ENCODE measurements around the gene RFK.
"Not testable (repeated sequence)": the region's sequence is repeated elsewhere in the genome, so short reads cannot be mapped to it uniquely, and the experiment has no call there.

Gene RFK

DNA sequence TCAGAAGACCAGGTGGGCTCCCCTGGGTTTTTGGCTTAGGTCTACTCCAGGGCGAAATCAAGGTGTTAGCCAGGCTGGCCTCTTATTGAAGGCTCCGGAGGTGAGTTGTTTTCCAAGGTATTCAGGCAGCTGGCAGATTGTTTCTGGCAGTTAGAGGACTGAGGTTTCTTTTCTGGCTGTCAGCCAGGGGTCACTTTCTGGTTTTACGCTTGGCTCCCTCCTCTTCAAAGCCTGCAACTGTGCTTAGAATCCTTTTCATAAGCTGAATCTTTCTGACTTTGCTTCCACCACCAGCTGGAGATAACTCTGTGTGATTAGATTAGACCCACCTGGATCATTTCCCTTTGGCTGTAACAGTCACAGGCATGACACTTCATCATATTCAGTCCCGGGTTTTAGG is 24.6 kb downstream of the RFK start:
- DNase-seq: no peak

GRCh38 chr9:76366275-76366674 is 28.0 kb downstream of the RFK start:
- DNase-seq: no peak

- no peak for DNase-seq
Observed at GRCh38 chr9:76365028-76365427, 29.2 kb downstream of the RFK start.

GRCh38 chr9:76363032-76363395 is 31.2 kb downstream of the RFK start:
- no peak for DNase-seq

GRCh38 chr9:76362332-76363031 is 31.7 kb downstream of the RFK start:
- not testable (repeated sequence) for DNase-seq

DNA sequence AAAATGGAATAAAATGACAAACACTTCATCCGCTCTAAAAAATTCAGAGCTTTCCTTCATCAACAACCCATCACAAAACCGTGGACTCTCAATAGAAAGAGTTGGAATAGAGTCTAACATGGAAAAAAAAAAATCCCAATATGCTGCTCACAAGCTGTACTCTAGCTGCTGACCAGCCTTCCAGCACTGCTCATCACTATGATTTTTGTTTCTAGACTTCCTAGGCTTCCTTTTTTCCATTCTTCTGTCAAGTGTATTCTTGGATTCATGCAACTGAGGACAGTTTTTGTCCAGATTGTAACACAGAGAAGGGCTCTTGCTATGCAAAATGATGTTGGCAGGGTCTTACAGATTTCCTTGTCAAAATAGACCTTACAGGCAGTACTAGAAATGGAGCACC is 34.5 kb downstream of the RFK start:
- DNase-seq: no peak

DNA sequence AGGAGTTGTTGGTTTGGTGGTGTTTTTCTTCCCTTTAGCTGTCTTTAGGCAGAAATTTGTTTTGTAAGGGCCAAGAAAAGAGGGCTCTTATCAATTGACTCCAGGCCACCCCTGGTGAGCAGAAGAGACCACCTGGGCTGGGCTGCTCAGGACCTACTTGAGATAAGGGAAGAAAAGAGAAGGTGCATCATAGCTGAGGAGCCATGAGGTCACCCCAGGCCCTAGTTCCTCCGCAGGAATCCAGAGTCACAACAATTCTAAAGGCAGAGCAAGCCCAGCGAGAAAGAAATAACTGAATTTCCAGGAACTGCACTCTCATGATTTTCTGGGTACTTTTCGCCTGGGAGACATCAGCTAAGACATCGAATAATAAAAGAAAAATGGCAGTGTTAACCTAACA is 34.9 kb downstream of the RFK start:
- DNase-seq: no peak

DNA sequence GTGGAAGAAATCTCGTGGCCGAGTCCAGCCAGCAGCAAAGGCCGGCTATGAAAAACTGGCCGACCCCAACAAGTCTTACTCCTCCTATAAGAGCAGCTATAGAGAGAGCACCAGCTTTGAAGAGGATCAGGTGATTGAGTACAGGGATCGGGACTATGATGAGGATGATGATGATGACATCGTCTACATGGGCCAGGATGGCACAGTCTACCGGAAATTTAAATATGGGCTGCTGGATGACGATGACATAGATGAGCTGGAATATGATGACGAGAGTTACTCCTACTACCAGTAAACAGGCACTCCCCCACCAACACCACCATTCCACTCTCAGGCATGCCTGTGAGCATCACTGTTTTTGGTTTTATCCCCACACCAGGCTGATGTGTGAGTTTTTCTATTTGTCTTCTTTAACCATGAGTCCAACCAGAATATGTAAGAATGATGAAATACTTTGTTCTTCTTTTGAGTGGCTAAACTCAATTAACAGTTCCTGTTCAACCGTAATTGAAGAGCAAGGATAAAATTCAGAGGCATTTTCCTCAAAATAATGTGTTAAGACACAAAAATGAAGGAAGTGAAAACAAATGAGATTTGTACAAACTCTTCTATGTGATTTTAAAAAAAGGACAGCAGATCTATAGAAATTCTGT is 35.5 kb downstream of the RFK start:
- DNase-seq: no peak

GRCh38 chr9:76357555-76357954 is 36.7 kb downstream of the RFK start:
- no peak for DNase-seq

DNA sequence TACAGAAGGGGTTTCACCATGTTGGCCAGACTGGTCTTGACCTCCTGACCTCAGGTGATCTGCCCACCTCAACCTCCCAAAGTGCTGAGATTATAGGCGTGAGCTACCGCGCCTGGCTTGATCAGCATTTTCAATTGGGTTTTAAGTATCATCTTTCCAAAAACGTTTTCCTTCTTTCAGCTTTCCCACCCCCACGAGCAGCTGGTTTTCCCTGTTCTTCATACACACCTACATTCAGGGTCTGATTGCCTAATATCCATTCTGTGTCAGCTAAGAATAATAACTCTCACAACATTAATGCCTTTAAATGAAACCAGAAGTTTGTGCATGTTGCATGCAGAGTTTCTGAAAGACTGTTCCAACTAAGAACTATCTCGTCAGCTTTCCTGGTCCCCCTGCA is 38.3 kb downstream of the RFK start:
- no peak for DNase-seq

- DNase-seq: no peak
Observed at GRCh38 chr9:76354221-76354620, 40.0 kb downstream of the RFK start.

DNA sequence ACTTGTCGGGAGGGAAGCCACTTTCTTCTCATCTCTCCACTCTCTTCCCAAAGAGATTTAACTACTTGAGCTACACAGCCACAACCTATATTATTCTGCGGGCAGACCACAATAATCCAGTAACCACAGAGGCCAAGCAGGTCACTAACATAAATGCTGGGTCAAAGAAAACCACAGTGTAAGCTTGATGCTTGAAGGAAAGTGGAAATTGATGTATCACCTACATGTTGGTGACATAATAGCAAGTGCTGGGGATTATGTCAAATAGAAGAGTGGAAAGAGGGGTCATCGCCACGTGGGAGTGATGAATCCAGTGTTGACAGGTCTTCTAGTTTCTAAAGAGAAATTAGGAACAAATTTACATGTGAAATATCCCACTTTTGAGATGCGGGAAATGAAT is 40.9 kb downstream of the RFK start:
- DNase-seq: no peak

DNA sequence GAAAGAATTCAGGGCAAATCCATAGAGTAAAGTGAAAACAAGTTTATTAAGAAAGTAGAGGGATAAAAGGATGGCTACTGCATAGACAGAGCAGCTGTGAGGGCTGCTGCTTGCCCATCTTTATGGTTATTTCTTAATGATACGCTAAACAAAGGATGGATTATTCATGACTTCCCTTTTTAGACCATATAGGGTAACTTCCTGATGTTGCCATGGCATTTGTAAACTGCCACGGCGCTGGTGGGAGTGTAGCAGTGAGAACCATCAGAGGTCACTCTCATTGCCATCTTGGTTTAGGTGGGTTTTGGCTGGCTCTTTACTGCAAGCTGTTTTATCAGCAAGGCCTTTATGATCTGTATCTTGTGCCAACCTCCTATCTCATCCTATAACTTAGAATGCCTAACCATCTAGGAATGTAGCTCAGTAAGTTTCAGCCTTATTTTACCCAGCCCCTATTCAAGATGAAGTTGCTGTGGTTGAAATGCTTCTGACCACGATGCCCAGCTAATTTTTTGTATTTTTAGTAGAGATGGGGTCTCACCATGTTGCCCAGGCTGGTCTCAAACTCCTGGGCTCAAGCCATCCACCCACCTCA is 42.1 kb downstream of the RFK start:
- DNase-seq: no peak

DNA sequence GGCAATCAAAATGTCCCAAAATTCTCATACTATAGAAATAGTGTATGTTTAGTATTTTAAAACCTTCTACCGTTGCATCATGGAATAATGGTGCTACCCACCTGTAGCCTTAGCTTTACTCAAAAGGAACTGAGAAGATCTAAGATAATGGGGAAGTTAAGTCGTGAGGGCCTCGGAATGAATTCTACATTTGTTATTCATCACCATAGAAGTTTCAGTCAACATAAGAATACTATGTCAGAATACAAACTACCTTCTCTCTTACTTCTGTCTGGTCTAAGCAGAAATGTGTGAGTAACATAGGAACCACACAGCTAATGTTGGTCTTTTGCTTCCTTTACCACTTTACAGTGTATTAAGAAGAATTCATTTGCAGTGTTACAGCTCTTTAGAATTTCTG is 43.2 kb downstream of the RFK start:
- DNase-seq: no peak

DNA sequence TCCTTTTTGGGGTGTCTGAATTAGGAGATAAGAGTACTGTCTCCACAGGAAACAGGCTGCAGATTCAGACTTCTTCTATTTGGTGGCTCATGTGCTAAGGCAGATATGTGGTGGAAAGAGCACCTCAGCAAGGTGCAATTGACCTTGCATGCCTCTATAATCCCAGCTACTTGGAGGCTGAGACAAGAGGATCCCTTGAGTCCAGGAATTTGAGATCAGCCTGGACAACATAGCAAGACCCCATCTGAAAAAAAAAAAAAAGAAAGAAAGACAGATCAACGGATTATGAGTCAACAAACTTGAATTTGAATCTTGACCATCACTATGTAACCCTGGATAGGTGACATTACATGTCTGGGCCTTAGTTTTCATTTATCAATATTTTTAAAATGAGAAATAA is 44.4 kb downstream of the RFK start:
- DNase-seq: no peak

- DNase-seq: no peak
Observed at GRCh38 chr9:76342858-76343257, 51.4 kb downstream of the RFK start.

- no peak for DNase-seq
Observed at GRCh38 chr9:76342201-76342600, 52.0 kb downstream of the RFK start.

GRCh38 chr9:76341616-76342015 is 52.6 kb downstream of the RFK start:
- no peak for DNase-seq

DNA sequence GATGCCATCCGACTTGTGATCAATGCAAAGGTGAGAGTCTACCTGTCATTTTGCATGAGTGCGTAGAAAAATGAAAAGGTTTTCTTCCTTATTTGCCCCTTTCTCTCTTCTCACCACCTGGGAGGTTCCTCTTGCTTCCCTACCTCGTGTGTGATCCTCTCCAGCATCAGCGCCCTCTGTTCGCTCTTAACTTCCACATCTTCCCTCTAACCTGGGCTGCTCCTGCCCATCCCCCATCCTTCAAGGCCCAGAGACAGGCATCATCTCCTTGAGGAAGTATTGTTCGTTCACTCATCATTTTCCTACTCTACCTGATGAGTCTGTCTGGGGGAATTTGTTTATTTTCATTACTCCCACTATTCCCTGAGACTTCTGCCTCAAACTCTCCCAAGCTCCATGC is 55.8 kb downstream of the RFK start:
- no peak for DNase-seq

GRCh38 chr9:76336027-76336426 is 58.2 kb downstream of the RFK start:
- DNase-seq: no peak
